Mesothelial cell of epicardium (in vitro differentiated cells): ENCODE results near the gene CARNS1. TPM values are rescaled to one million over a fixed set of nuclear protein-coding genes. Genes with fewer than 3 reads are reported as not detected.
A peak's percentile ranks its signal among the peaks of the same experiment; 100 is the strongest.

Source experiments
- DNase-seq, 2 experiments: peaks; one replicate each; pipeline ENCODE4 v3.0.0; 2021; ENCODE audit warnings: low spot score in 2 of 2; ENCODE audit not compliant: unreplicated experiment in 2 of 2
- H3K27ac Mint-ChIP-seq: 2 replicates; pipeline ENCODE4 v1.8.0; 2021; ENCODE audit warnings: mixed read lengths
- H3K27me3 Mint-ChIP-seq: 2 replicates; pipeline ENCODE4 v1.8.0; 2021; ENCODE audit warnings: low read depth, mixed read lengths
- H3K36me3 Mint-ChIP-seq: 2 replicates; pipeline ENCODE4 v1.8.0; 2021; ENCODE audit warnings: mixed read lengths
- H3K4me1 Mint-ChIP-seq: 2 replicates; pipeline ENCODE4 v1.8.0; 2021; ENCODE audit warnings: mixed read lengths
- H3K4me3 Mint-ChIP-seq: 2 replicates; pipeline ENCODE4 v1.8.0; 2021; ENCODE audit warnings: mild to moderate bottlenecking, moderate library complexity, mixed read lengths
- H3K9me3 Mint-ChIP-seq: 2 replicates; pipeline ENCODE4 v1.8.0; 2021; ENCODE audit warnings: mixed read lengths
- total RNA-seq: library from RNA; stranded (reverse); gene quantifications from 3 replicates; pipeline ENCODE4 v1.2.1, GENCODE V29; 2021
- TF ChIP-seq, protein P1 (sequence below): fragments of 200-600 bp; sonication (generic); IDR thresholded peaks from one replicate; pipeline ENCODE4 v1.5.0; 2021; ENCODE audit warnings: antibody characterized with exemption; ENCODE audit not compliant: unreplicated experiment

CARNS1 gene
- total RNA-seq, 1 donor from 2014 or later = 21.1 TPM

DNA sequence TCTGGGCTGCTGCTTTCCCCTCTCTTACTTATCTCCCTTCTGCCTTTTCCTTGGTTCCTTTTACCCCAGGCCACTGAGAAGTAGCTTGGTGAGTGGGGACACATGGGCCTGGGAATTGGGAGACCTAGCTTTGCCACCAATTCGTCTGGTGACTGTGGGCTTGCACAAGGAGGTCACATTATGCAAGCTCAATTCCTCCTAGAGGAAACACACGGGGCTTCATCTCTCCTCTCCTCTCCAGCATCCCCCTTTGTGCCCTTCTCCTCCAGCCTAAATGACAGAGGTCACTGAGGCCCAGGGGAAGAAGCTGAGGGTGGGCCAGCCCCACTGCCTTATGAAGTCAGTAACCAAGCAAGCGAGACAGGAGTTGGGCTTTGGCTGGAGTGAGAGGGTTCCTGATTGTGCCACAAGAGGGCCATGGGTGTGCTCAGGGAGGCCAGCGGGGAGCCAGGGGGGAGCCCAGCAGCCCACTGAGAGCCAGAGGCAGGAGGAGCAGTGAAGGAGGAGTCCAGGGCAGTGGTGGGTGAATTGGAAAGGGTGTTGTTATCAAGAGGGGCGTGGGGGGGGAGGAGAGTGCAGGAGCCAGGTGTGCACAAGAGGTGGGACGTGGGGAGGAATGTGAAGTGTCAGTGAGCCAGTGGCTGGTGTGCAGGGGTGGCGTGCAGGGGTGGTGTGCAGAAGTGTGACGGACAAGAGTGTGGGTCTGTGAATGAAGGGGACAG lies 44.1 kb upstream of the CARNS1 start:
- peak overlapping the region; percentile 72 for H3K27ac Mint-ChIP-seq
- peak overlapping the region; percentile 69 for H3K4me3 Mint-ChIP-seq
- H3K36me3 Mint-ChIP-seq = no peaks in the 10 kb centered on the region
- peaks cover 4% of the 10 kb centered on the region for H3K27me3 Mint-ChIP-seq
- DNase-seq = peak in 1 of 2 experiments; percentile 48
- peaks cover 64% of the 10 kb centered on the region for H3K4me1 Mint-ChIP-seq
- no peaks in the 10 kb centered on the region for H3K9me3 Mint-ChIP-seq
- TF ChIP-seq, protein P1, sequence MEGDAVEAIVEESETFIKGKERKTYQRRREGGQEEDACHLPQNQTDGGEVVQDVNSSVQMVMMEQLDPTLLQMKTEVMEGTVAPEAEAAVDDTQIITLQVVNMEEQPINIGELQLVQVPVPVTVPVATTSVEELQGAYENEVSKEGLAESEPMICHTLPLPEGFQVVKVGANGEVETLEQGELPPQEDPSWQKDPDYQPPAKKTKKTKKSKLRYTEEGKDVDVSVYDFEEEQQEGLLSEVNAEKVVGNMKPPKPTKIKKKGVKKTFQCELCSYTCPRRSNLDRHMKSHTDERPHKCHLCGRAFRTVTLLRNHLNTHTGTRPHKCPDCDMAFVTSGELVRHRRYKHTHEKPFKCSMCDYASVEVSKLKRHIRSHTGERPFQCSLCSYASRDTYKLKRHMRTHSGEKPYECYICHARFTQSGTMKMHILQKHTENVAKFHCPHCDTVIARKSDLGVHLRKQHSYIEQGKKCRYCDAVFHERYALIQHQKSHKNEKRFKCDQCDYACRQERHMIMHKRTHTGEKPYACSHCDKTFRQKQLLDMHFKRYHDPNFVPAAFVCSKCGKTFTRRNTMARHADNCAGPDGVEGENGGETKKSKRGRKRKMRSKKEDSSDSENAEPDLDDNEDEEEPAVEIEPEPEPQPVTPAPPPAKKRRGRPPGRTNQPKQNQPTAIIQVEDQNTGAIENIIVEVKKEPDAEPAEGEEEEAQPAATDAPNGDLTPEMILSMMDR = peak; percentile 10

DNA sequence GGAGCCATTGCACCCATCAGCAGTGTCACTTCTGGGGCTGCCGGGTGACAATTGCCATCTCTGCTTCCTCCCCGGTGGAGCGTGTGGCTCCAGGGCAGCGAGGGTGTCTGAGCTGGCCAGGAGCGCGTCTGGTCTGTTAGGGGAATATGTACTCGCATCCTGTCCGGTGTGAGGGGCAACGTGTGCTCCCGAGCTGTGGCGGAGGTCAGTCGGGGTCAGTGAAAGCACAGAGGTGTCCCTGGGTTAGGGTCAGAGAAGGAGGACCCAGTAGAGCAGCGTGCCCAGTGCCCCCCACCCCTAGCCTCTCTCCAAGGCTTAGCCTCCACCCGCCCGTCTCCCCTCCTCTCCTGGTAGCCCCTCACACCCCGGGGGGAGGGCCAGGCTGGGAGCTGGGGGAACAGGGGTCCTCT lies 43.6 kb upstream of the CARNS1 start:
- H3K36me3 Mint-ChIP-seq = no peaks in the 10 kb centered on the region
- peaks cover 5% of the 10 kb centered on the region for H3K27me3 Mint-ChIP-seq
- peak overlapping the region; percentile 69 for H3K4me3 Mint-ChIP-seq
- TF ChIP-seq, protein P1 = peak; percentile 1
- peak overlapping the region; percentile 72 for H3K27ac Mint-ChIP-seq
- no peaks in the 10 kb centered on the region for H3K9me3 Mint-ChIP-seq
- DNase-seq = no peak
- H3K4me1 Mint-ChIP-seq = peaks cover 62% of the 10 kb centered on the region

DNA sequence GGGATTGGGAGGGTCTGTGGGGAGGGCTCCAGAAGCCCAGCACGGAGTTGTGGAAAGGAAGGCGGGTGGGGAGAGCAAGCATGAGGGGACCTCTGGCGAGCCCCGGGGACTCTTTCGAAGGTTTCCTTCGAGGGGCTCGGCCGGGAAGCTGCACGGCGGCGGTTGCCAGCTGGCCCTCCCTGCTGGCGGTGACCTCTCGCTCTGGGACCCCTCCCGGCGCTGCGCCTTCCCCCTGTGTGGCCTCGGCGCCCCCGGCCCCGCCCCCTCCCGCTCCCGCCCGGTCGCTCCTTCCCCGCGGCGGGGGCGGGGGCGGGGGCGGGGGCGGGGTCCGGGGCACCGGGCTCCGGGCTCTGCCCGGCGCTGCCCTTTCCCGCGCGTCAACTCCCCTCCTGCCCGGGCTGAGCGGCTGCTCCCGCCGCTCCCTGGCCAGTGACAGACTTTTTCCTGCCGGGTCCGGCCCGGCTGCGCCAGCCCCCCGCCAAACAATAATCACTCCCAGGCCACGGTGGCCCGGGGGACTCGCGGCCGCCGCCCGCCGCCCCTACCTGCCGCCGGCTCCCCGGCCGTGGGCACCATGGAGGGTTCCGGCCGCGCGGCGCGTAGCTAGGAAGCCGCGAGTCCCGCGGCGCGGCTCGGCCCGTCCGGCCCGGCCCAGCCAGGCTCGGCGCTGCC lies 43.0 kb upstream of the CARNS1 start:
- H3K4me1 Mint-ChIP-seq = peaks cover 62% of the 10 kb centered on the region
- H3K36me3 Mint-ChIP-seq = no peaks in the 10 kb centered on the region
- no peaks in the 10 kb centered on the region for H3K9me3 Mint-ChIP-seq

GRCh38 chr11:67372993-67373647 lies 42.4 kb upstream of the CARNS1 start, which contains the start of gene CLCF1:
Gene CLCF1, minus strand, starts transcription at chr11:67373598. Its CDS starts 59 bp downstream, at chr11:67373539.
- no peaks in the 10 kb centered on the region for H3K9me3 Mint-ChIP-seq
- peak in 1 of 2 experiments; percentile 68 for DNase-seq
- H3K27me3 Mint-ChIP-seq = peaks cover 7% of the 10 kb centered on the region

More for the DNA sequence above, 43.0 kb upstream of the CARNS1 start:
- H3K27me3 Mint-ChIP-seq = peaks cover 7% of the 10 kb centered on the region
- no peak overlapping the region for H3K27ac Mint-ChIP-seq
- TF ChIP-seq, protein P1 = no peak
- peak overlapping the region; percentile 69 for H3K4me3 Mint-ChIP-seq
- no peak for DNase-seq

More at GRCh38 chr11:67372993-67373647, 42.4 kb upstream of the CARNS1 start, which contains the start of gene CLCF1:
- H3K4me1 Mint-ChIP-seq = peaks cover 56% of the 10 kb centered on the region
- H3K36me3 Mint-ChIP-seq = no peaks in the 10 kb centered on the region
- TF ChIP-seq, protein P1 = no peak
- peak within 1 kb of the TSS; percentile 83 for H3K4me3 Mint-ChIP-seq
- H3K27ac Mint-ChIP-seq = peak within 1 kb of the TSS; percentile 94
